DND-41 (cell line): ENCODE measurements around the gene NR6A1.
"Not testable (repeated sequence)": the region's sequence is repeated elsewhere in the genome, so short reads cannot be mapped to it uniquely, and the experiment has no call there.

Source experiments
- ATAC-seq: fragments of 200-7000 bp; cut with Tn5 transposase; 3 replicates; pipeline ENCODE4 v1.9.1; 2021; ENCODE audit warnings: low read depth; ENCODE audit not compliant: insufficient read depth
- DNase-seq: peaks from one replicate; pipeline ENCODE4 v3.0.0-alpha.2; 2020
- H2AFZ ChIP-seq: 2 replicates; pipeline ENCODE4 v1.6.0; 2012; ENCODE audit warnings: low read depth, low read length
- H3K27ac ChIP-seq: 2 replicates; pipeline ENCODE4 v1.5.1; 2012; ENCODE audit warnings: low read length, inconsistent platforms
- H3K27me3 ChIP-seq: fragments of 200-600 bp; sonication (generic); 2 replicates; pipeline ENCODE4 v1.6.0; 2012; ENCODE audit warnings: low read length, mild to moderate bottlenecking, inconsistent platforms; ENCODE audit not compliant: insufficient read depth, poor library complexity
- H3K36me3 ChIP-seq: 2 replicates; pipeline ENCODE4 v1.5.1; 2012; ENCODE audit warnings: low read length, inconsistent platforms; ENCODE audit not compliant: insufficient read depth
- H3K4me1 ChIP-seq: 2 replicates; pipeline ENCODE4 v1.5.1; 2012; ENCODE audit warnings: mild to moderate bottlenecking, low read length; ENCODE audit not compliant: insufficient read depth
- H3K4me2 ChIP-seq: 2 replicates; pipeline ENCODE4 v1.6.0; 2012; ENCODE audit warnings: mild to moderate bottlenecking, moderate library complexity, low read length, inconsistent platforms; ENCODE audit not compliant: insufficient read depth
- H3K4me3 ChIP-seq, 2 experiments: fragments of 200-600 bp in 1 of 2; shearing (Covaris generic) in 1 of 2; 2 replicates each; pipeline ENCODE4 v1.5.1; 2012 to 2016; ENCODE audit warnings: inconsistent platforms in 2 of 2, low read length in 2 of 2, mild to moderate bottlenecking in 2 of 2, low read depth in 1 of 2, moderate library complexity in 1 of 2
- H3K79me2 ChIP-seq: 2 replicates; pipeline ENCODE4 v1.6.0; 2012; ENCODE audit warnings: low read length, inconsistent platforms; ENCODE audit not compliant: insufficient read depth
- H3K9ac ChIP-seq: 2 replicates; pipeline ENCODE4 v1.6.0; 2012; ENCODE audit warnings: low read depth, mild to moderate bottlenecking, inconsistent platforms, low read length, moderate library complexity
- H3K9me3 ChIP-seq: 2 replicates; pipeline ENCODE4 v1.5.1; 2012; ENCODE audit warnings: low read length, moderate library complexity, mild to moderate bottlenecking, inconsistent platforms; ENCODE audit not compliant: insufficient read depth, severe bottlenecking
- H4K20me1 ChIP-seq: 2 replicates; pipeline ENCODE4 v1.6.0; 2012; ENCODE audit warnings: low read length; ENCODE audit not compliant: insufficient read depth
- CTCF ChIP-seq: IDR thresholded peaks from 2 replicates; pipeline ENCODE4 v1.5.1; 2012; ENCODE audit warnings: borderline replicate concordance, low read length, moderate library complexity, mild to moderate bottlenecking; ENCODE audit not compliant: poor library complexity, severe bottlenecking; ENCODE audit errors: extremely low read depth
- EZH2 ChIP-seq: IDR thresholded peaks from 3 replicates; pipeline ENCODE4 v1.6.1; 2012; ENCODE audit warnings: borderline replicate concordance, low read depth, mild to moderate bottlenecking, moderate library complexity, low read length, inconsistent platforms; ENCODE audit not compliant: severe bottlenecking

NR6A1 gene

GRCh38 chr9:124616961-124617360 lies 154.2 kb downstream of the NR6A1 start:
- no peak overlapping the region for H2AFZ ChIP-seq
- H3K36me3 ChIP-seq, result no peaks in the 10 kb centered on the region
- ATAC-seq, result no peak
- no peaks in the 10 kb centered on the region for H3K79me2 ChIP-seq
- H3K9ac ChIP-seq, result no peak overlapping the region
- TF ChIP-seq CTCF (no peak), EZH2 (no peak)
- no peak overlapping the region for H3K4me3 ChIP-seq
- H3K27ac ChIP-seq, result no peak overlapping the region
- H3K9me3 ChIP-seq, result no peaks in the 10 kb centered on the region
- H3K4me2 ChIP-seq, result no peak overlapping the region
- H4K20me1 ChIP-seq, result no peaks in the 10 kb centered on the region
- peaks cover 13% of the 10 kb centered on the region for H3K4me1 ChIP-seq
- H3K27me3 ChIP-seq, result no peaks in the 10 kb centered on the region
- no peak for DNase-seq

- not testable (repeated sequence) for ATAC-seq, H3K4me1 ChIP-seq, H3K36me3 ChIP-seq, H3K79me2 ChIP-seq, H3K27me3 ChIP-seq, H3K4me3 ChIP-seq, H3K27ac ChIP-seq, H3K4me2 ChIP-seq, H3K9me3 ChIP-seq, H4K20me1 ChIP-seq, H3K9ac ChIP-seq, H2AFZ ChIP-seq, DNase-seq
Observed at GRCh38 chr9:124615840-124616239, 155.3 kb downstream of the NR6A1 start.

- Histone ChIP-seq H3K9me3 (no peaks in the 10 kb centered on the region), H2AFZ (no peak overlapping the region), H3K79me2 (no peaks in the 10 kb centered on the region), H3K9ac (no peak overlapping the region), H3K4me3 (no peak overlapping the region), H3K36me3 (no peaks in the 10 kb centered on the region), H3K4me2 (no peak overlapping the region), H3K27ac (no peak overlapping the region), H3K4me1 (no peaks in the 10 kb centered on the region), H3K27me3 (no peaks in the 10 kb centered on the region), H4K20me1 (no peaks in the 10 kb centered on the region)
- TF ChIP-seq CTCF (no peak), EZH2 (no peak)
- no peak for DNase-seq
- no peak for ATAC-seq
Observed at GRCh38 chr9:124615100-124615742, 155.9 kb downstream of the NR6A1 start.

GRCh38 chr9:124613849-124614248 lies 157.3 kb downstream of the NR6A1 start:
- Histone ChIP-seq H2AFZ (no peak overlapping the region), H3K36me3 (no peaks in the 10 kb centered on the region), H3K79me2 (no peaks in the 10 kb centered on the region), H4K20me1 (no peaks in the 10 kb centered on the region), H3K27me3 (no peaks in the 10 kb centered on the region), H3K4me1 (no peaks in the 10 kb centered on the region), H3K4me2 (no peak overlapping the region), H3K9ac (no peak overlapping the region), H3K4me3 (no peak overlapping the region), H3K27ac (no peak overlapping the region), H3K9me3 (no peaks in the 10 kb centered on the region)
- DNase-seq (no peak), ATAC-seq (no peak)
- TF ChIP-seq CTCF, result no peak
- no peak for TF ChIP-seq EZH2
